SU-DHL-6 (cell line): ENCODE results near the gene CALML3.

Source experiments
- CTCF ChIP-seq: fragments of 200-600 bp; sonication (generic); IDR thresholded peaks from one replicate; pipeline ENCODE4 v1.5.1; 2017; ENCODE audit warnings: antibody characterized with exemption, mild to moderate bottlenecking, low read length, moderate library complexity; ENCODE audit not compliant: insufficient read depth, poor library complexity, severe bottlenecking
- EZH2phosphoT487 ChIP-seq: fragments of 200-600 bp; sonication (generic), shearing (Covaris generic); conservative IDR thresholded peaks from 2 replicates; pipeline ENCODE4 v1.6.1; 2018; ENCODE audit warnings: mild to moderate bottlenecking, antibody characterized with exemption, low read length, moderate library complexity, mixed read lengths

- no peak for TF ChIP-seq CTCF
- no peak for TF ChIP-seq EZH2phosphoT487
Measured at GRCh38 chr10:5555881-5556280, 31.1 kb downstream of the CALML3 start.
